Left lung (tissue), 10 donors: ENCODE data around the gene KCNG2. TPM values are rescaled to one million over a fixed set of nuclear protein-coding genes. Genes with fewer than 3 reads are reported as not detected.
A peak's percentile ranks its signal among the peaks of the same experiment; 100 is the strongest.

Source experiments
- ATAC-seq: fragments of 200-7000 bp; cut with Tn5 transposase; one replicate; pipeline ENCODE4 v1.9.1; 2020; ENCODE audit warnings: moderate library complexity
- DNase-seq, 4 donors: peaks; one replicate each; pipeline ENCODE4 v3.0.0-alpha.2; 2013 to 2020
- H3K27ac ChIP-seq, 2 donors: fragments of 200-600 bp; sonication (generic) in 1 of 2; one replicate each; pipeline versions ENCODE4 v1.5.0 to v1.8.0; 2020 to 2021
- H3K27me3 ChIP-seq, 2 donors: fragments of 200-600 bp; sonication (generic) in 1 of 2; one replicate each; pipeline versions ENCODE4 v1.5.0 to v1.8.0; 2020 to 2021
- H3K36me3 ChIP-seq, 2 donors: fragments of 200-600 bp; sonication (generic) in 1 of 2; one replicate each; pipeline versions ENCODE4 v1.5.0 to v1.8.0; 2020 to 2021
- H3K4me1 ChIP-seq, 2 donors: fragments of 200-600 bp; one replicate each; pipeline ENCODE4 v1.8.0; 2021
- H3K4me3 ChIP-seq, 2 donors: fragments of 200-600 bp; sonication (generic) in 1 of 2; one replicate each; pipeline versions ENCODE4 v1.5.0 to v1.8.0; 2020 to 2021; ENCODE audit warnings: mild to moderate bottlenecking in 1 of 2
- H3K9me3 ChIP-seq, 2 donors: fragments of 200-600 bp; sonication (generic) in 1 of 2; one replicate each; pipeline versions ENCODE4 v1.5.0 to v1.8.0; 2020 to 2021
- intact Hi-C, 2 donors: fragments of 100-400 bp; cut with DNase I; formaldehyde crosslinking; loops; one replicate each; pipeline versions ENCODE4 v1.11.2 to v1.14.2; 2022
- polyA plus RNA-seq, 6 donors: library from polyadenylated mRNA; unstranded; fragments of 120-200 nt; gene quantifications; one replicate each; pipeline ENCODE4 v1.2.1, GENCODE V29; 2013; ENCODE audit not compliant: insufficient read length in 6 of 6
- total RNA-seq, 2 donors: library from RNA; stranded (reverse); fragmentation: NEBNext Ultra II Directional; extraction: Animal tissue kit (Norgen Biotek cat#: 25700); gene quantifications; one replicate each; pipeline ENCODE4 v1.2.1, GENCODE V29; 2021
- TF ChIP-seq, protein P1 (sequence below), 2 donors: fragments of 200-600 bp; sonication (generic) in 1 of 2; IDR thresholded peaks; one replicate each; pipeline versions ENCODE4 v1.5.0 to v1.8.0; 2021; ENCODE audit warnings: antibody characterized with exemption in 2 of 2
- donor health status: DM: no; HTN: yes; CAD: no.
- donor health status: DM: no; HTN: no; CAD: no.

KCNG2 gene
- total and polyA plus RNA-seq, 8 donors: 0.17 to 1.1 (median 0.31) TPM

DNA sequence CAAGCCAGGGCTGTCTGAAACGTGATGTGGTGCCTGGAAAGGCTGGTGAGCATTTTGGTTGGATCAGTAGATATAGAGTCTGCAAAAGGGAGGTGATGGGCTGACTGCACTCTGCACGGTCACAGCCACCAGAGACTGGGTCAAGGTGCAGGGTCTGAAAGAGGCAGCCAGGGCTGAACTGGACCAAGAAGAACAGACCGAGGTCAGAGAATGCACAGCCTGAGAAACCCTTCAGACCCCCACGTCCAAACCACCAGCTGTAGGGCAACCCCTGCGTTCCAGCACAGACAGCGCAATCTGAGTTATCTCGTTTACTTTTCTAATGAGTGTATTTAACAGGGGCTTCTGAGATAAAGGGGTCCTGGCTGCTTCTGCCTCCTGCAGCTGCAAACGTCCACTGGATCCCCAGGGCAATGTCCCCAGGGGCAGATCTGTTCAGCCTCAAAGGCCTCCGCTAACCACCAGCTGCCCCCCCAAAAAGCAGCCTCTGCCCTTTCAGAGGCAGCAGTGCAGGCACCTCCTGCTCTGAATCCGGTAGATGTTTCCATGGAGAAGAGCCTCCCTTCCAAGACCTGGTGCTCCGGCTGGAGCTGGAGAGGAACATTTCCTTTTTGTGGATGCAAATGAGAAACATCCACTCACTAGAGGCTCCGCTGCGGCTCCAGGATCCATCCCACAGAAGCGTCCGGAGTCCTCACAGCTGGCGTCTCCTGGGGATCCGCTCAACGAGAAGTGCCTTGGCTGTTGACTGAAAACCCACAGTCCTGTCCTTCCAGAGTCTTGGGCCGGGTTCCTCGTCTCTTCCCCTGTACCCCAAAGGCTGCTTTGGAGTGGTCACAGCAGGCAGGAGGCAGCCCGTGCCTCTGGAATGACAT, 970 bp upstream of the KCNG2 start:
- intact Hi-C loops: no loop called here
- Histone ChIP-seq H3K27ac (no peak overlapping the region), H3K27me3 (peaks cover 35 to 78% of the 10 kb centered on the region in 2 donors), H3K36me3 (no peaks in the 10 kb centered on the region), H3K4me3 (no peak overlapping the region), H3K9me3 (no peaks in the 10 kb centered on the region), H3K4me1 (peaks cover 11 to 59% of the 10 kb centered on the region in 2 donors)
- TF ChIP-seq, protein P1, sequence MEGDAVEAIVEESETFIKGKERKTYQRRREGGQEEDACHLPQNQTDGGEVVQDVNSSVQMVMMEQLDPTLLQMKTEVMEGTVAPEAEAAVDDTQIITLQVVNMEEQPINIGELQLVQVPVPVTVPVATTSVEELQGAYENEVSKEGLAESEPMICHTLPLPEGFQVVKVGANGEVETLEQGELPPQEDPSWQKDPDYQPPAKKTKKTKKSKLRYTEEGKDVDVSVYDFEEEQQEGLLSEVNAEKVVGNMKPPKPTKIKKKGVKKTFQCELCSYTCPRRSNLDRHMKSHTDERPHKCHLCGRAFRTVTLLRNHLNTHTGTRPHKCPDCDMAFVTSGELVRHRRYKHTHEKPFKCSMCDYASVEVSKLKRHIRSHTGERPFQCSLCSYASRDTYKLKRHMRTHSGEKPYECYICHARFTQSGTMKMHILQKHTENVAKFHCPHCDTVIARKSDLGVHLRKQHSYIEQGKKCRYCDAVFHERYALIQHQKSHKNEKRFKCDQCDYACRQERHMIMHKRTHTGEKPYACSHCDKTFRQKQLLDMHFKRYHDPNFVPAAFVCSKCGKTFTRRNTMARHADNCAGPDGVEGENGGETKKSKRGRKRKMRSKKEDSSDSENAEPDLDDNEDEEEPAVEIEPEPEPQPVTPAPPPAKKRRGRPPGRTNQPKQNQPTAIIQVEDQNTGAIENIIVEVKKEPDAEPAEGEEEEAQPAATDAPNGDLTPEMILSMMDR (IDR thresholded peaks at IDR 0.05): no peak
- ATAC-seq (no peak), DNase-seq (peak in 2 of 4 donors; percentile 21 to 22)

DNA sequence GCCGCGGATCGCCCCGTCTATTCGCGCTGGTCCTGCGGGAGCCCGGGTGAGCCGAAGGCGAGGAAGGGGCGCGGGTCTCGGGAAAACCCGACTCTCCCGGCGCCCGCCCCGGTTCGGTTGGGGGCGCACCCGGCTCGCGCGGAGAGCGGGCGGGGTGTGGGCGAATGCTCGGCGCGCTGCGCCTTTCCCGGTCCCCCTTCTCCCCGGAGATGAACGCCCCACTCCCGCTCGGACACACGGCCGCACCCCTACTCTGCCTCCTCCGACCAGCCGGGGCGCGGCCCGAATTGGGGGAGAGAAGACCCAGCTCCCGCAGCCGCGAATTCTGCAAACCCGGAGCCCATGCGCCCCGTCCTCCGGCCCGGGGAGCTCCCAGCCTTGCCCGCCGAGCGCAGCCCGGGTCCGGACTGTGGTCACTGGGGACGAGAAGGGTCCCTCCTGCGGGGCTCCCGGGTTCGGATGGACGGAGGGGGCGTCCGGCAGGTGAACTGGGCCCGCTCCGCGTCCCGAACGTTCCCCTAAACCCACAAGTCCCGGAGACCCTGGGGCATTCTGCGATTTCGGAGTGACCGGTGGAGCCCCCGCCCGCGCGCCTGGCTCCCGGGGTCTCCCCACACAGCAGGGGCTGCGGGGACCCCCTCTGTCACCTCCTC, 734 bp downstream of the KCNG2 start:
- peaks cover 11 to 42% of the 10 kb centered on the region in 2 donors for H3K4me1 ChIP-seq
- no peak overlapping the region for H3K27ac ChIP-seq
- ATAC-seq: peak; percentile 10
- peaks cover 35 to 70% of the 10 kb centered on the region in 2 donors for H3K27me3 ChIP-seq
- H3K9me3 ChIP-seq: no peaks in the 10 kb centered on the region
- peak overlapping the region; percentile 28 to 44 for H3K4me3 ChIP-seq
- intact Hi-C loops: no loop called here
- H3K36me3 ChIP-seq: no peaks in the 10 kb centered on the region
- DNase-seq: peak in 1 of 4 donors; percentile 30
- TF ChIP-seq, protein P1 (IDR thresholded peaks at IDR 0.05): no peak

DNA sequence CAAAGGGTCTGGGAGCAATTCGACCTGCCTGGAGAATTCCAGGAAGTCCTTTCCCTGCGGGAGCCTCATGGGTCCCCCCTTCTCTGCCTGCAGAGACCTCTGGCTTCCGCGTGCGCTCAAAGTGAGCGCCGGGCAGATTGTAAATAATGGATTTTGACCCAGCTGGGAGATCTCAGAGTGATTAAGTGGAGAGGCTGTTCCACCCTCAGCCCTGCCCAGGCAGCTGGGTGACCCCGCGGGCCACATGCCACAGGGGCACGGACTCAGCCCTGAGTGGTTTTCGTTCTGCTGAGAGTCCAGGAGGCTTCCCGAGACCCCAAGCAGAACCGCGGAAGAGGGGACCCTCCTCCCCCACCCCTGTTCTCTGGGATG, 1.2 kb downstream of the KCNG2 start:
- no peak for ATAC-seq
- Histone ChIP-seq H3K4me1 (peaks cover 11 to 42% of the 10 kb centered on the region in 2 donors), H3K9me3 (no peaks in the 10 kb centered on the region), H3K27ac (no peak overlapping the region), H3K4me3 (peak overlapping the region; percentile 28 to 44), H3K36me3 (no peaks in the 10 kb centered on the region), H3K27me3 (peaks cover 35 to 70% of the 10 kb centered on the region in 2 donors)
- TF ChIP-seq, protein P1 (IDR thresholded peaks at IDR 0.05): no peak
- intact Hi-C loops: no loop called here
- peak in 1 of 4 donors; percentile 23 for DNase-seq

DNA sequence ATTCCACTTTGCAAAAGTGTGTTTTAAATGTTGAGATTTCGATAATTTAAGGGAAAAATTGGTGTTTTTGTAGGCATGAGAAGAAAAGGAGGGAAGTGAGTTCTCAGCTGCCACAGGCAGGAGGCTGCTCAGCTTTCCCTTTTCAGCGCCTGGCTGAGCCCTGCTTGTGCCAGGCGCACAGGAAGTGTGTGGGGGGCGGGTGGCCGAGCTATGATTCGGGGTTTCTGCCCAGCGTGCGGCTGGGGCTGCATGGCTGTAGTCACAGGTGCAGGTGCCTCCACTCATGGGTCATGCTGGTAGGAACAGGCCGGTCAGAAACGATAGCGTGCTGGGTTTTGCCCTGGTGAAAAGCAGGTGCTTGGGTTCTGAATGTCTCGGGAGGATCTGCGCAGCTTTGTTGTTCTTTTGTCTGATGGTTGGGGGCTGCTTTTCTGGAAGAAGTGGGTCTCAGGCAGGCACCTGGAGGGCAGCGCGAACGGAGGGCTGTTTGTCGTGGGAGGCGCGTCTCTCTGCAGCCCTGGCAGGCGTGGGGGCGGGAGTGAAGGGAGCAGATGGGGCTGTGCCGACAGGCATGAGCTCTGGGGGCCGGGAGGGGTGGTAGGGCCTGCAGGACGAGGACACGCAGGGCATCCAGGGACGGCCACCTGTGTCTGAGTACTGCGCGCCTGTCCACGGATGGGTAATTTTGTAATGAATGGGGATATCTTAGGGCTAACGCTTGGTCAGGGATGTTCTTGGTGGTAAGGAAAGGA, 2.1 kb downstream of the KCNG2 start:
- intact Hi-C loops: no loop called here
- peaks cover 35 to 70% of the 10 kb centered on the region in 2 donors for H3K27me3 ChIP-seq
- no peak overlapping the region for H3K4me3 ChIP-seq
- H3K36me3 ChIP-seq: no peaks in the 10 kb centered on the region
- DNase-seq (no peak), ATAC-seq (no peak)
- H3K9me3 ChIP-seq: no peaks in the 10 kb centered on the region
- TF ChIP-seq, protein P1 (IDR thresholded peaks at IDR 0.05): no peak
- H3K27ac ChIP-seq: no peak overlapping the region
- peaks cover 11 to 34% of the 10 kb centered on the region in 2 donors for H3K4me1 ChIP-seq
